GM12872 (cell line): Measurements from ENCODE around the gene PACRG.

Source experiments
- TF ChIP-seq, protein P1 (sequence below): IDR thresholded peaks from 3 replicates; pipeline ENCODE4 v1.5.1; 2011; ENCODE audit warnings: low read depth, mild to moderate bottlenecking, low read length, moderate library complexity; ENCODE audit not compliant: insufficient read depth

Gene PACRG

GRCh38 chr6:163195721-163196691 lies 468.2 kb downstream of the PACRG start:
- TF ChIP-seq, protein P1, sequence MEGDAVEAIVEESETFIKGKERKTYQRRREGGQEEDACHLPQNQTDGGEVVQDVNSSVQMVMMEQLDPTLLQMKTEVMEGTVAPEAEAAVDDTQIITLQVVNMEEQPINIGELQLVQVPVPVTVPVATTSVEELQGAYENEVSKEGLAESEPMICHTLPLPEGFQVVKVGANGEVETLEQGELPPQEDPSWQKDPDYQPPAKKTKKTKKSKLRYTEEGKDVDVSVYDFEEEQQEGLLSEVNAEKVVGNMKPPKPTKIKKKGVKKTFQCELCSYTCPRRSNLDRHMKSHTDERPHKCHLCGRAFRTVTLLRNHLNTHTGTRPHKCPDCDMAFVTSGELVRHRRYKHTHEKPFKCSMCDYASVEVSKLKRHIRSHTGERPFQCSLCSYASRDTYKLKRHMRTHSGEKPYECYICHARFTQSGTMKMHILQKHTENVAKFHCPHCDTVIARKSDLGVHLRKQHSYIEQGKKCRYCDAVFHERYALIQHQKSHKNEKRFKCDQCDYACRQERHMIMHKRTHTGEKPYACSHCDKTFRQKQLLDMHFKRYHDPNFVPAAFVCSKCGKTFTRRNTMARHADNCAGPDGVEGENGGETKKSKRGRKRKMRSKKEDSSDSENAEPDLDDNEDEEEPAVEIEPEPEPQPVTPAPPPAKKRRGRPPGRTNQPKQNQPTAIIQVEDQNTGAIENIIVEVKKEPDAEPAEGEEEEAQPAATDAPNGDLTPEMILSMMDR = no peak

DNA sequence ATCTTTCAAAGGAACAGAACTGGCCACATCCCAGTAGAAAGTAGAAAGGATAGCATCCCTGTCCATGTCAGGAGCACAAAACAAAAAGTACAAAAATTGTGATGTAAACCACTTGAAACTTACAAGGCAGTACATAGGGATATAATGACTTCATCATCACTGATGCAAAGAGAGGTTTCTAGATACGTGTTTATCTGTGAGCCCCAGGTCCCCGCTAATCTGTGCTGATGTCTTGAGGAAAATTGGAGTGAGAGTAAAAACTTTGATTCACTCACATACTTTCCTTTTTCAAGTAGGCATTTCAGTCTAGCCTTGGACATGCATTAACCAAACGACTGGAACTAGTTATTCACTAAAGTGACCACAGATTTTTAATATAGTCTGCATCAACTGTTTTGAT lies 470.1 kb downstream of the PACRG start:
- TF ChIP-seq, protein P1 = no peak

GRCh38 chr6:163198396-163198795 lies 470.6 kb downstream of the PACRG start:
- TF ChIP-seq, protein P1 = no peak

- TF ChIP-seq, protein P1 = no peak
These were observed 471.6 kb downstream of the PACRG start for GRCh38 chr6:163199371-163199770.

GRCh38 chr6:163200289-163200688 lies 472.5 kb downstream of the PACRG start:
- TF ChIP-seq, protein P1 = no peak

DNA sequence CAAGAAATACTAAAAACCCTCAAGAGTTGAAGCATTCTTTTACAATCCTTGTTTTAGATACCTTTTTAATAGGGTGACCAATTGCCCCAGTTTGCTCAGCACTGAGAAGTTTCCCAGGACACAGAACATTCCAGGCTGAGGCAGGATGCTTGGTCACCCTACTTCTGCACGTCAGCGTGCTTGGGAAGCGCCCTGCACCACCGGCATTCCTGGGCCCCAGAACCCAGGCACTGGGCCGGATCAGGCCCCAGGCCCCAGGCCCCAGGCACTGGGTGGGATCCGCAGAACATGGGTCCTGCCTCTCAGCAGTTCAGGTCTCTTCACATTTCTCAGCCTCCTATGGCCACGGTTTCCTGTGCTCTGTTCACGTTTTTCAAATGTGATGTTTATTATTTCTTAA lies 472.9 kb downstream of the PACRG start:
- TF ChIP-seq, protein P1 = no peak

- TF ChIP-seq, protein P1 = no peak
These were observed 474.1 kb downstream of the PACRG start for GRCh38 chr6:163201855-163202254.
